Upper lobe of left lung (tissue), 6 donors: Measurements from ENCODE around the gene NXF3. TPM values are rescaled to one million over a fixed set of nuclear protein-coding genes. Genes with fewer than 3 reads are reported as not detected.
"Not testable (repeated sequence)": the region's sequence is repeated elsewhere in the genome, so short reads cannot be mapped to it uniquely, and the experiment has no call there.

ENCODE experiments used
- ATAC-seq, 2 donors: fragments of 200-7000 bp; cut with Tn5 transposase; one replicate each; pipeline ENCODE4 v1.9.1; 2022; ENCODE audit warnings: mild to moderate bottlenecking in 2 of 2, moderate library complexity in 2 of 2; ENCODE audit not compliant: low FRiP score in 2 of 2
- DNase-seq, 2 donors: peaks; one replicate each; pipeline ENCODE4 v3.0.0-alpha.2; 2019 to 2020
- H3K27ac ChIP-seq, 4 donors: fragments of 200-600 bp; sonication (generic); one replicate each; pipeline ENCODE4 v1.5.1; 2016 to 2019
- H3K27me3 ChIP-seq, 4 donors: fragments of 200-600 bp; sonication (generic); one replicate each; pipeline ENCODE4 v1.5.1; 2017 to 2019
- H3K36me3 ChIP-seq, 4 donors: fragments of 200-600 bp; sonication (generic); one replicate each; pipeline ENCODE4 v1.5.1; 2016 to 2019
- H3K4me1 ChIP-seq, 4 donors: fragments of 200-600 bp; sonication (generic); one replicate each; pipeline ENCODE4 v1.5.1; 2018 to 2019
- H3K4me3 ChIP-seq, 4 donors: fragments of 200-600 bp; sonication (generic); one replicate each; pipeline ENCODE4 v1.5.1; 2017 to 2019; ENCODE audit warnings: mild to moderate bottlenecking in 2 of 4, moderate library complexity in 1 of 4
- H3K9me3 ChIP-seq, 4 donors: fragments of 200-600 bp; sonication (generic); one replicate each; pipeline ENCODE4 v1.5.1; 2018 to 2019
- EP300 ChIP-seq, 4 donors: sonication (generic); formaldehyde crosslinking; IDR thresholded peaks; one replicate each; pipeline ENCODE4 v1.5.1; 2017; ENCODE audit warnings: antibody characterized with exemption in 4 of 4, control low read depth in 2 of 4
- POLR2A ChIP-seq, 4 donors: fragments of 450-650 bp; IDR thresholded peaks; one replicate each; pipeline ENCODE4 v1.5.1; 2016 to 2017; ENCODE audit warnings: antibody characterized with exemption in 4 of 4, mild to moderate bottlenecking in 2 of 4
- POLR2AphosphoS5 ChIP-seq, 2 donors: sonication (generic); formaldehyde crosslinking; IDR thresholded peaks; one replicate each; pipeline ENCODE4 v1.5.1; 2017; ENCODE audit warnings: antibody characterized with exemption in 2 of 2
- WGBS, 2 donors: methylation state at CpG; one replicate each; pipeline ENCODE4 v1.1.5; 2017 to 2018; 5-methylcytosine and 5-hydroxymethylcytosine counted together
- total RNA-seq, 6 donors: library from RNA; depleted of rRNA in 4 of 6; stranded (reverse); fragments of >200 nt in 4 of 6; gene quantifications; one replicate each; pipeline versions ENCODE4 v1.1.0 to v1.2.1, GENCODE V29; 2016 to 2021
- TF ChIP-seq, protein P1 (sequence below), 6 experiments: fragments of 450-650 bp in 4 of 6; fragments of 200-600 bp in 2 of 6; sonication (generic) in 2 of 6; IDR thresholded peaks; one replicate each; pipeline ENCODE4 v1.5.1; 2016 to 2019; ENCODE audit warnings: antibody characterized with exemption in 6 of 6
- donor health status: DM: no; HTN: no; CAD: no; lungs with moderate emphysema.
- donor health status: DM: no; HTN: yes; CAD: no; lungs with severe emphysema.

Gene NXF3
- total RNA-seq, 6 donors from 2014 or later, result 1.5 to 24.1 (median 6.8) TPM

DNA sequence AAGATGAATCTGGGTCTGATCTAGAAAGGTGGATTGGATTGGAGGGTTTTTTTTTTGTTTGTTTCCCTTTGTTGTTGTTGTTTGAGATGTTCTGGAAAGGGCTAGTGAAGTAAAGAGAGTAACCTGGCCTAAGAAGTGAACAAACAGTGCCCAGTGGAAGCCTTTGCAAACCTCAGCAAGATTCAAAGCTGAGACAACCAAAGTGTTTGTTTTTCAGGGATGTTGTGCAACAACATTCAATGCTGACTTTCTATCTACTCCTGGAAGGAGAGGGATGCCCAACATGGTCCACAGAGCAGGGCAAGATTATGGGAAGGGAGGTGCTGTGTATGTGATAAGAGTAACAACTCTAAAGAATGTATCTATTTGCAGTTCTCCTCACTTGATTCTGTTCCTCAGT, 40.3 kb downstream of the NXF3 start:
- TF ChIP-seq POLR2A (IDR thresholded peaks at IDR 0.05), result no peak
- no peak for TF ChIP-seq EP300 (IDR thresholded peaks at IDR 0.05)
- no peaks in the 10 kb centered on the region for H3K27me3 ChIP-seq
- H3K36me3 ChIP-seq, result no peaks in the 10 kb centered on the region
- H3K4me3 ChIP-seq, result no peak overlapping the region
- ATAC-seq, result no peak
- no peak overlapping the region for H3K27ac ChIP-seq
- no peaks in the 10 kb centered on the region for H3K4me1 ChIP-seq
- H3K9me3 ChIP-seq, result no peaks in the 10 kb centered on the region
- DNase-seq, result no peak

DNA sequence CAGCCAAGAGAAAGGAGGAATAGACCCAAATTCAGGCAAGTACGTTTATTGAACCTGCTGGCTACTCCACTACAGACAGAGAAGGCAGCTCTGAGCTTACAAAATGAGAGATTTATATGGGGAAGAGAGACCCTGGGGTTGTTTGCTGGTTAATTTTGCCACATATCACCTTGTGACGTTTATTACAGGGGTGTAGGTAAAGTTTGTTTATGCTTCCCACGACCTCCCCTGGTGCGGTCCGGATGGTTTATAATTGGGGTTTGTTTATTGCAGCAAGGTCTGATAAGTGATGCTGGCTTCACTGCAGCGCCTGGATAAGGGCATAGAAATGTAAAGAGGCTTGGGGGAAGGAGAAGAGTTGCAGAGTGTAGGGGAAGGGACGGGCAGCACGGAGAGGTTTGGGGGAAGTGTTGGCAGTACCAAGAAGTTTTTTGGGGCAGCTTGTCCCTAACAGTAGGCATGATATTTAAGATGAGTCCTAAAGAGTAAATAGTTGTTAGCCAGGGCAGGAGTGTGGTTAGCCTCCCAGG, 41.6 kb downstream of the NXF3 start:
- TF ChIP-seq, protein P1, sequence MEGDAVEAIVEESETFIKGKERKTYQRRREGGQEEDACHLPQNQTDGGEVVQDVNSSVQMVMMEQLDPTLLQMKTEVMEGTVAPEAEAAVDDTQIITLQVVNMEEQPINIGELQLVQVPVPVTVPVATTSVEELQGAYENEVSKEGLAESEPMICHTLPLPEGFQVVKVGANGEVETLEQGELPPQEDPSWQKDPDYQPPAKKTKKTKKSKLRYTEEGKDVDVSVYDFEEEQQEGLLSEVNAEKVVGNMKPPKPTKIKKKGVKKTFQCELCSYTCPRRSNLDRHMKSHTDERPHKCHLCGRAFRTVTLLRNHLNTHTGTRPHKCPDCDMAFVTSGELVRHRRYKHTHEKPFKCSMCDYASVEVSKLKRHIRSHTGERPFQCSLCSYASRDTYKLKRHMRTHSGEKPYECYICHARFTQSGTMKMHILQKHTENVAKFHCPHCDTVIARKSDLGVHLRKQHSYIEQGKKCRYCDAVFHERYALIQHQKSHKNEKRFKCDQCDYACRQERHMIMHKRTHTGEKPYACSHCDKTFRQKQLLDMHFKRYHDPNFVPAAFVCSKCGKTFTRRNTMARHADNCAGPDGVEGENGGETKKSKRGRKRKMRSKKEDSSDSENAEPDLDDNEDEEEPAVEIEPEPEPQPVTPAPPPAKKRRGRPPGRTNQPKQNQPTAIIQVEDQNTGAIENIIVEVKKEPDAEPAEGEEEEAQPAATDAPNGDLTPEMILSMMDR (IDR thresholded peaks at IDR 0.05), result no peak
- no peak for TF ChIP-seq POLR2AphosphoS5 (IDR thresholded peaks at IDR 0.05)
- no peak for TF ChIP-seq POLR2A (IDR thresholded peaks at IDR 0.05)
- no peak for TF ChIP-seq EP300 (IDR thresholded peaks at IDR 0.05)

DNA sequence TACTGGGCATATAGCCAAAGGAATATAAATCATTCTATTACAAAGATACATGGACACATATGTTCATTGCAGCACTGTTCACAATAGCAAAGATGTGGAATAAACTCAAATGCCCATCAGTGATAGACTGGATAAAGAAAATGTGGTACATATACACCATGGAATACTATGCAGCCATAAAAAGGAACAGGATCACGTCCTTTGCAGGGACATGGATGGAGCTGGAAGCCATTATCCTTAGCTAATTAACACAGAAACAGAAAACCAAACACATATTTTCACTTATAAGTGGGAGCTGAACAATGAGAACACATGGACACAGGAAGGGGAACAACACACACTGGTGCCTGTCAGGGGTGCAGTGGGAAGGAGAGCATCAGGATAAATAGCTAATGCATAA, 59.6 kb downstream of the NXF3 start:
- not testable (repeated sequence) for H3K4me1 ChIP-seq, H3K9me3 ChIP-seq, H3K4me3 ChIP-seq, H3K27me3 ChIP-seq, H3K36me3 ChIP-seq, H3K27ac ChIP-seq, ATAC-seq, DNase-seq
- 40 to 64% methylated on average over 1 of the region's 1 CpG for WGBS, 2 donors

More for the DNA sequence above, 41.6 kb downstream of the NXF3 start:
- no peak overlapping the region for H3K4me3 ChIP-seq
- ATAC-seq, result no peak
- H3K36me3 ChIP-seq, result no peaks in the 10 kb centered on the region
- 37 to 38% methylated on average over 8 of the region's 8 CpGs for WGBS, 2 donors
- no peaks in the 10 kb centered on the region for H3K4me1 ChIP-seq
- DNase-seq, result no peak
- H3K27me3 ChIP-seq, result no peaks in the 10 kb centered on the region
- H3K27ac ChIP-seq, result no peak overlapping the region
- peaks cover 0 to 5% (median 0%) of the 10 kb centered on the region in 4 donors for H3K9me3 ChIP-seq

Other genes starting within 250 kb of the NXF3 start
- 10 to 100 TPM in 1 of 6 donors, 1 to 10 TPM in 3, under 1 TPM in 1, not detected in 1; 0.71 to 15.7 (median 1.7) TPM for gene RAB40AL, start 155.9 kb downstream of the NXF3 start, total RNA-seq
- gene BEX1, start 29.0 kb downstream of the NXF3 start, total RNA-seq, result 1 to 10 TPM in 2 of 6 donors, under 1 TPM in 1, not detected in 3; 0.34 to 2.1 (median 1.4) TPM
- 10 to 100 TPM; 13.6 to 63.6 (median 34.6) TPM for gene BEX4, start 122.0 kb upstream of the NXF3 start, total RNA-seq
- gene TCEAL8, start 162.0 kb upstream of the NXF3 start, total RNA-seq, result 10 to 100 TPM; 24.1 to 74.5 (median 41.7) TPM
- gene TCEAL5, start 183.6 kb upstream of the NXF3 start, total RNA-seq, result under 1 TPM in 1 of 6 donors, not detected in 5; 0.31 TPM
- 10 to 100 TPM; 13.7 to 39.1 (median 24.6) TPM for gene BEX2, start 217.8 kb upstream of the NXF3 start, total RNA-seq
- gene TCEAL7, start 237.1 kb upstream of the NXF3 start, total RNA-seq, result 1 to 10 TPM in 3 of 6 donors, under 1 TPM in 2, not detected in 1; 0.78 to 2.8 (median 1.8) TPM